ENCODE data around the gene TXNRD2.
"Not testable (repeated sequence)": the region's sequence is repeated elsewhere in the genome, so short reads cannot be mapped to it uniquely, and the experiment has no call there.

TXNRD2 gene

GRCh38 chr22:19943082-19944026 is 1.7 kb upstream of the TXNRD2 start:
- no peak for DNase-seq

- DNase-seq: peak in 1 of 2 donors; percentile 51
Measured at GRCh38 chr22:19942157-19943081, 801 bp upstream of the TXNRD2 start.

- DNase-seq: no peak
Measured at GRCh38 chr22:19940536-19941364, 868 bp downstream of the TXNRD2 start.

DNA sequence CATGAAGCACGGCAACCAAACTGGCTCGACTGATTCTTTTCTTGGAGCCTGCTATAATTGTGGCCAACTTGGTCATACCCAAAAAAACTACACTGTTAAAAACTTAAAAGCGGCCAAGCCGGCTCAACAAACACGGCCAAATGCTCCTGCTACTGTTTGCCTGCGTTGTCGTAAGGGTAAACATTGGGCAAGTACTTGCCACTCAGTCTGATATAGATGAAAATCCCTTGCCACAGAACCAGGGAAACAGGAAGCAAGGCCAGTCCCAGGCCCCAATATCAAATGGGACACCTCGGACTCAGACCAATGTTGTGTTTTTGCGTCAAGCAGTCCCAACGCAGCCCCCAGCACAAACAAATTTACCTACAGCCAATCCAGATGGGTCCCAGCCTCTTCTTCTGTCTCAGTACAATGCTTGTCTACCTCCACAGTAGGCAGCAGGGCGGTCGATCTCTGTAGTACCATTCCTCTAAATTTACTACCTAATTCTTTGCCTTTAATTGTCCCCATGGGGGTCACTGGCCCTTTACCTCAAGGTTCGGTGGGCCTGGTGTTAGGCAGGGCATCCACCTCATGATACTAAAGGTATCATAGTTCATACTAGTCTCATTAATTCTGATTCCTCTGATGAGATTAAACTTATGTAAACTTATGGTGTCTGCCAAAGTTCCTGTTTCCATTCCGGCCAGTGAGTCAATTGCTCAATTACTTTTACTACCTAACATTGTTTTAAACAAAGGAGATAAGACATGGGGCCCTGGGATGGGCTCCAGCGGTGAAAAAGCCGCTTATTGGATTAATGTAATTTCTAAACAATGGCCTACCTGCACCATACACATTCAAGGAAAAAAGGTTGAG is 3.8 kb downstream of the TXNRD2 start:
- no peak for DNase-seq

- no peak for DNase-seq
Measured at GRCh38 chr22:19936513-19936912, 5.1 kb downstream of the TXNRD2 start.

GRCh38 chr22:19935123-19935718 is 6.4 kb downstream of the TXNRD2 start:
- not testable (repeated sequence) for DNase-seq

GRCh38 chr22:19933341-19934241 is 8.0 kb downstream of the TXNRD2 start:
- no peak for DNase-seq

GRCh38 chr22:19932367-19933206 is 9.0 kb downstream of the TXNRD2 start:
- DNase-seq: peak in 1 of 2 donors; percentile 5

DNA sequence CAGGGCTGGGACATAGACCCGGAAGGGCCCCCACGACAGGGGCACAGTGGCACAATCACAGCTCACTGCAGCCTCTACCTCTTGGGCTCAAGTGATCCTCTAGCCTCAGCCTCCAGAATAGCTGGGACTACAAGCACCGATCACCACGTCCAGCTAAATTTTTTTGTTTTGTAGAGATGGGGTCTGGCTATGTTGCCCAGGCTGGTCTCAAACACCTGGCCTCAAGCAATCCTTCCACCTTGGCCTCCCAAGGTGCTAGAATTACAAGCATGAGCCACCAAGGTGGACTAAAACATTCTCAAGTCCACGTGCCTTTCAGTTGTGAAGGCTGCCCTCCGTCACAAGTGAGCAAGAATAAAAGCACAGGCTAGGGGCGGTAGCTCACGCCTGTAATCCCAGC is 10.1 kb downstream of the TXNRD2 start:
- DNase-seq: no peak

- no peak for DNase-seq
Measured at GRCh38 chr22:19930551-19931486, 10.8 kb downstream of the TXNRD2 start.

- no peak for DNase-seq
Measured at GRCh38 chr22:19929586-19930550, 11.8 kb downstream of the TXNRD2 start.

DNA sequence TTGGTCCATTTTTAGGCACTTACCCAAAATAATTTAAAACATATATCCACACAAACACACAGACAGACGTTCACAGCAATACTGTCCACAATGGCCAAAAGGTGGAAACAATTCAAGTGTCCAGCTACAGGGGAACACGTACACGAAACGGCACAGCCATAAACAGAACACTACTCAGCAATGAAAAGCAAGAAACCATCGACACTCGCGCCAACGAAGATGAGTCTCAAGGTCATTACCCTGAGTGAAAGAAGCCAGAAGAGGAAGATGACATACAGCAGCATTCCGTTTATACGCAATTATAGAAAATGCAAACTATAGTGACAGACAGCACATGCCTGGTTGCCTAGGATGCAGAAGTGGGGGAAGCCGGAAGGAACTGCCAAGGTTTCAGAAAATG is 13.4 kb downstream of the TXNRD2 start:
- DNase-seq: no peak

- no peak for DNase-seq
Measured at GRCh38 chr22:19927696-19928095, 13.9 kb downstream of the TXNRD2 start.

GRCh38 chr22:19926028-19926427 is 15.6 kb downstream of the TXNRD2 start:
- not testable (repeated sequence) for DNase-seq

GRCh38 chr22:19923914-19924513 is 17.6 kb downstream of the TXNRD2 start:
- DNase-seq: no peak

GRCh38 chr22:19921544-19922081 is 20.0 kb downstream of the TXNRD2 start:
- DNase-seq: no peak

Measured in bone marrow (tissue), 2 donors.